Psoas muscle (tissue), 8 donors: ENCODE results near the gene ACAD11. TPM values are rescaled to one million over a fixed set of nuclear protein-coding genes. Genes with fewer than 3 reads are reported as not detected.
"Not testable (repeated sequence)": the region's sequence is repeated elsewhere in the genome, so short reads cannot be mapped to it uniquely, and the experiment has no call there.

Source experiments
- ATAC-seq, 4 donors: fragments of 200-7000 bp; cut with Tn5 transposase; one replicate each; pipeline ENCODE4 v1.9.1; 2020; ENCODE audit warnings: moderate library complexity in 3 of 4, mild to moderate bottlenecking in 2 of 4
- DNase-seq, 2 donors: peaks; one replicate each; pipeline ENCODE4 v3.0.0-alpha.2; 2020
- H3K27ac ChIP-seq: fragments of 200-600 bp; one replicate; pipeline ENCODE4 v1.8.0; 2022
- H3K27me3 ChIP-seq, 3 donors: fragments of 200-600 bp in 1 of 3; one replicate each; pipeline versions ENCODE4 v1.6.1 to v1.8.0; 2013 to 2022; ENCODE audit warnings: low read length in 2 of 3, mild to moderate bottlenecking in 2 of 3, moderate library complexity in 1 of 3; ENCODE audit not compliant: insufficient read depth in 3 of 3
- H3K36me3 ChIP-seq, 2 donors: fragments of 200-600 bp in 1 of 2; one replicate each; pipeline versions ENCODE4 v1.6.1 to v1.8.0; 2013 to 2022; ENCODE audit warnings: low read depth in 1 of 2, mild to moderate bottlenecking in 1 of 2, moderate library complexity in 1 of 2; ENCODE audit not compliant: insufficient read depth in 1 of 2
- H3K4me1 ChIP-seq: fragments of 200-600 bp; one replicate; pipeline ENCODE4 v1.8.0; 2022
- H3K4me3 ChIP-seq: fragments of 200-600 bp; one replicate; pipeline ENCODE4 v1.8.0; 2022; ENCODE audit warnings: mild to moderate bottlenecking
- H3K9me3 ChIP-seq: fragments of 200-600 bp; one replicate; pipeline ENCODE4 v1.8.0; 2022
- CTCF ChIP-seq: fragments of 200-600 bp; IDR thresholded peaks from one replicate; pipeline ENCODE4 v1.8.0; 2022; ENCODE audit warnings: antibody characterized with exemption
- WGBS, 3 donors: extraction: QIAGEN DNeasy Blood & Tissue Kit; methylation state at CpG; one replicate each; pipeline versions ENCODE4 v1.1.6 to v1.1.7; 2013; 5-methylcytosine and 5-hydroxymethylcytosine counted together
- intact Hi-C, 2 donors: fragments of 100-400 bp; cut with DNase I; formaldehyde crosslinking; loops; one replicate each; pipeline versions ENCODE4 v1.11.0 to v1.14.2; 2022
- polyA plus RNA-seq, 3 donors: library from polyadenylated mRNA; stranded (reverse); fragments of 200-250 nt; gene quantifications; one replicate each; pipeline ENCODE4 v1.2.3, GENCODE V29; 2013
- total RNA-seq, 4 donors: library from RNA; stranded (reverse); fragmentation: NEBNext Ultra II Directional in 2 of 4; extraction: Animal tissue kit (Norgen Biotek cat#: 25700) in 2 of 4; gene quantifications; one replicate each; pipeline versions ENCODE4 v1.2.1 to v1.2.4, GENCODE V29; 2021 to 2023
- donor health status: healthy with polysubstance abuse.
- donor health status: DM: no; HTN: no; CAD: no; lungs with moderate emphysema.
- donor health status: Bipolar disorder and iron deficiency.
- donor health status: healthy.
- donor health status: DM: yes; HTN: yes; CAD: no.
- donor health status: DM: no; HTN: no; CAD: no.
- donor health status: DM: no; HTN: no; CAD: no.
- donor health status: DM: yes; HTN: yes; CAD: no.

ACAD11 gene
- total and polyA plus RNA-seq, 7 donors, result 1.8 to 7.5 (median 5.7) TPM

- no peak for ATAC-seq
- intact Hi-C loops, result loop anchor here (2.0 to 10.0 kb wide), 4 partner anchors 106 to 291 kb away; no protein-coding TSS in a partner anchor
- 75 to 82% (median 81%) methylated on average over 2 of the region's 2 CpGs for WGBS, 3 donors
Measured at GRCh38 chr3:132643366-132643765, 16.2 kb downstream of the ACAD11 start.

DNA sequence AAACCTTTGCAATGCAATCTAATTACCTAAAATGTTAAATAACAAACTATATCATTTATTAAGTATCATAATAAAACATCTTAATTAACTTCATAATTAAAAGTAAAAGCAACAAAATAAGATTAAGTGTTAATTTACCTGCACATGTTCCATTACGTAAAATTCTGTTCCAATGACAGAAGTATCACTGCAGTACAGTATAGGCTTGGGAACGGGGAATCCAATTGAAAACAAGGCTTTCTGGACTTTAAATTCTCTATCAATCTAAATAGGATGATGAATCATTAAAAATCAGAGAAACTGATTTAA, 17.1 kb downstream of the ACAD11 start:
- intact Hi-C loops, result loop anchor here (2.0 to 10.0 kb wide), 4 partner anchors 105 to 290 kb away; no protein-coding TSS in a partner anchor
- Histone ChIP-seq H3K27ac (no peak overlapping the region), H3K27me3 (no peaks in the 10 kb centered on the region), H3K4me1 (no peaks in the 10 kb centered on the region), H3K9me3 (no peaks in the 10 kb centered on the region), H3K36me3 (peaks cover 0 to 50% of the 10 kb centered on the region in 2 donors), H3K4me3 (no peak overlapping the region)
- 65 to 70% (median 69%) methylated on average over 2 of the region's 2 CpGs for WGBS, 3 donors
- no peak for DNase-seq
- no peak for ATAC-seq
- no peak for TF ChIP-seq CTCF

More at GRCh38 chr3:132643366-132643765, 16.2 kb downstream of the ACAD11 start:
- Histone ChIP-seq H3K27me3 (no peaks in the 10 kb centered on the region), H3K36me3 (peaks cover 0 to 41% of the 10 kb centered on the region in 2 donors), H3K9me3 (no peaks in the 10 kb centered on the region), H3K4me3 (no peak overlapping the region), H3K4me1 (no peaks in the 10 kb centered on the region), H3K27ac (no peak overlapping the region)
- no peak for TF ChIP-seq CTCF
- no peak for DNase-seq

- Histone ChIP-seq H3K27ac (no peak overlapping the region), H3K36me3 (peaks cover 0 to 55% of the 10 kb centered on the region in 2 donors), H3K4me3 (no peak overlapping the region), H3K9me3 (no peaks in the 10 kb centered on the region), H3K4me1 (no peaks in the 10 kb centered on the region), H3K27me3 (no peaks in the 10 kb centered on the region)
- intact Hi-C loops, result loop anchor here (2.0 to 10.0 kb wide), 4 partner anchors 105 to 290 kb away; no protein-coding TSS in a partner anchor
- WGBS, 3 donors, result 62 to 73% (median 72%) methylated on average over 5 of the region's 5 CpGs
- peak in 3 of 4 donors; percentile 63 to 77 (median 67) for ATAC-seq
- DNase-seq, result no peak
- peak; percentile 79 for TF ChIP-seq CTCF
Measured at GRCh38 chr3:132641837-132642538, 17.6 kb downstream of the ACAD11 start.

- intact Hi-C loops, result loop anchor here (5.0 to 10.0 kb wide), 3 partner anchors 104 to 289 kb away; no protein-coding TSS in a partner anchor
Measured at GRCh38 chr3:132641427-132641826, 18.2 kb downstream of the ACAD11 start.

GRCh38 chr3:132638706-132639105, 20.9 kb downstream of the ACAD11 start:
- Histone ChIP-seq H3K36me3 (peaks cover 0 to 55% of the 10 kb centered on the region in 2 donors), H3K27me3 (no peaks in the 10 kb centered on the region), H3K27ac (no peak overlapping the region), H3K9me3 (no peaks in the 10 kb centered on the region), H3K4me3 (no peak overlapping the region), H3K4me1 (no peaks in the 10 kb centered on the region)
- intact Hi-C loops, result no loop called here
- DNase-seq, result no peak
- no peak for TF ChIP-seq CTCF
- ATAC-seq, result no peak

More at GRCh38 chr3:132641427-132641826, 18.2 kb downstream of the ACAD11 start:
- not testable (repeated sequence) for H3K4me1 ChIP-seq, ATAC-seq, DNase-seq, H3K4me3 ChIP-seq, H3K9me3 ChIP-seq, H3K27me3 ChIP-seq, H3K27ac ChIP-seq
- peaks cover 0 to 61% of the 10 kb centered on the region in 2 donors for H3K36me3 ChIP-seq
- WGBS, 3 donors, result 76 to 95% (median 92%) methylated on average over 2 of the region's 2 CpGs
